Fibroblast of lung (primary cell): ENCODE measurements around the gene CD3G. TPM values are rescaled to one million over a fixed set of nuclear protein-coding genes. Genes with fewer than 3 reads are reported as not detected.

Source experiments
- DNase-seq, 2 donors: peaks; one replicate each; pipeline versions ENCODE4 v3.0.0 to v3.0.0-alpha.2; 2010; ENCODE audit warnings: low read depth in 2 of 2
- H2AFZ ChIP-seq: 2 replicates; pipeline ENCODE4 v1.5.1; 2012; ENCODE audit warnings: low read length, control low read depth, inconsistent platforms
- H3K27ac ChIP-seq: 2 replicates; pipeline ENCODE4 v1.5.1; 2011; ENCODE audit warnings: low read length, control low read depth; ENCODE audit not compliant: insufficient read depth
- H3K27me3 ChIP-seq: 2 replicates; pipeline ENCODE4 v1.5.1; 2011; ENCODE audit warnings: mild to moderate bottlenecking, low read length; ENCODE audit not compliant: control insufficient read depth, insufficient read depth
- H3K36me3 ChIP-seq: 2 replicates; pipeline ENCODE4 v1.5.1; 2011; ENCODE audit warnings: low read length; ENCODE audit not compliant: control insufficient read depth, insufficient read depth
- H3K4me1 ChIP-seq: 2 replicates; pipeline ENCODE4 v1.5.1; 2011; ENCODE audit warnings: low read length; ENCODE audit not compliant: control insufficient read depth, insufficient read depth; ENCODE audit errors: extremely low read depth
- H3K4me2 ChIP-seq: 2 replicates; pipeline ENCODE4 v1.5.1; 2011; ENCODE audit warnings: low read length, control low read depth; ENCODE audit not compliant: insufficient read depth; ENCODE audit errors: extremely low read depth
- H3K4me3 ChIP-seq, 4 experiments: fragments of 200-600 bp in 1 of 4; sonication (generic) in 1 of 4; replicated peaks in 1 of 4; 2 replicates each; pipeline ENCODE4 v1.5.1; 2011 to 2016; ENCODE audit warnings: low read length in 4 of 4, low read depth in 3 of 4, mild to moderate bottlenecking in 3 of 4, control low read depth in 2 of 4, inconsistent platforms in 1 of 4, mixed read lengths in 1 of 4; ENCODE audit not compliant: insufficient read depth in 1 of 4; ENCODE audit errors: control extremely low read depth in 1 of 4
- H3K79me2 ChIP-seq: 2 replicates; pipeline ENCODE4 v1.5.1; 2012; ENCODE audit warnings: mild to moderate bottlenecking, low read length, inconsistent platforms; ENCODE audit not compliant: control insufficient read depth, insufficient read depth
- H3K9ac ChIP-seq: 2 replicates; pipeline ENCODE4 v1.5.1; 2011; ENCODE audit warnings: mild to moderate bottlenecking, low read length, control low read depth; ENCODE audit not compliant: insufficient read depth
- H3K9me3 ChIP-seq: 2 replicates; pipeline ENCODE4 v1.5.1; 2012; ENCODE audit warnings: low read depth, low read length; ENCODE audit not compliant: control insufficient read depth, insufficient read depth
- H4K20me1 ChIP-seq: 2 replicates; pipeline ENCODE4 v1.5.1; 2011; ENCODE audit warnings: low read length; ENCODE audit not compliant: control insufficient read depth, insufficient read depth; ENCODE audit errors: extremely low read depth
- EZH2 ChIP-seq: IDR thresholded peaks from 2 replicates; pipeline ENCODE4 v1.5.1; 2012; ENCODE audit warnings: low read length, control low read depth, mild to moderate bottlenecking; ENCODE audit errors: missing control alignments
- polyA plus RNA-seq, 2 donors: library from polyadenylated mRNA; depleted of rRNA in 1 of 2; stranded (reverse) in 1 of 2; unstranded in 1 of 2; fragments of >200 nt; gene quantifications; 2 replicates each; pipeline ENCODE4 v1.2.1, GENCODE V29; 2011 to 2012; ENCODE audit warnings: missing spikeins in 1 of 2
- total RNA-seq: library from RNA; depleted of rRNA; stranded (reverse); fragments of >200 nt; gene quantifications from 2 replicates; pipeline ENCODE4 v1.2.1, GENCODE V29; 2014
- TF ChIP-seq, protein P1 (sequence below), 2 donors: IDR thresholded peaks in 1 of 2; conservative IDR thresholded peaks in 1 of 2; 1 replicate in 1 of 2; 2 replicates in 1 of 2; pipeline ENCODE4 v1.5.1; 2011 to 2012; ENCODE audit warnings: low read length in 2 of 2, control low read depth in 1 of 2, inconsistent platforms in 1 of 2, low read depth in 1 of 2, mild to moderate bottlenecking in 1 of 2

CD3G gene
- total and polyA plus RNA-seq, 2 donors (not counting 1 experiment from before 2014, with no cell fraction given) = not detected

DNA sequence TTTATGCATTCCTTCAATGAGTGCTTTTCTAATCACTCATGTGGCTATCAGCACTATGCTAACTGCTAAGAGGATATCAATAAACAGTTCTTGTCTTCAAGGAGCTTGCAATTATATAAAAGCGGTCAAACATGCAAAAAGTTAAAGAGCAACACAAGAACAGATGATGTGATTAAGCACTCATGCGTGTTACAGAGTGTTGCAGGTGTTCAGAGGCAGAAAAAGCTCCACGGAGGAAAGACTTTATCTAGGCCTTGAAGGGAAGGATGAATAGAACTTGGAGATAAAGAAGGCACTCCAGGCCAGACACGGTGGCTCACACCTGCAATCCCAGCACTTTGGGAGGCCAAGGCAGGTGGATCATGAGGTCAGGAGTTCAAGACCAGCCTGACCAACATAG lies 26.0 kb upstream of the CD3G start:
- no peaks in the 10 kb centered on the region for H3K27me3 ChIP-seq
- no peaks in the 10 kb centered on the region for H3K36me3 ChIP-seq
- H3K9me3 ChIP-seq = no peaks in the 10 kb centered on the region
- H3K4me1 ChIP-seq = no peaks in the 10 kb centered on the region
- no peaks in the 10 kb centered on the region for H3K79me2 ChIP-seq
- no peak overlapping the region for H3K27ac ChIP-seq
- no peak for DNase-seq
- no peak overlapping the region for H3K9ac ChIP-seq
- no peak overlapping the region for H3K4me3 ChIP-seq
- TF ChIP-seq, protein P1, sequence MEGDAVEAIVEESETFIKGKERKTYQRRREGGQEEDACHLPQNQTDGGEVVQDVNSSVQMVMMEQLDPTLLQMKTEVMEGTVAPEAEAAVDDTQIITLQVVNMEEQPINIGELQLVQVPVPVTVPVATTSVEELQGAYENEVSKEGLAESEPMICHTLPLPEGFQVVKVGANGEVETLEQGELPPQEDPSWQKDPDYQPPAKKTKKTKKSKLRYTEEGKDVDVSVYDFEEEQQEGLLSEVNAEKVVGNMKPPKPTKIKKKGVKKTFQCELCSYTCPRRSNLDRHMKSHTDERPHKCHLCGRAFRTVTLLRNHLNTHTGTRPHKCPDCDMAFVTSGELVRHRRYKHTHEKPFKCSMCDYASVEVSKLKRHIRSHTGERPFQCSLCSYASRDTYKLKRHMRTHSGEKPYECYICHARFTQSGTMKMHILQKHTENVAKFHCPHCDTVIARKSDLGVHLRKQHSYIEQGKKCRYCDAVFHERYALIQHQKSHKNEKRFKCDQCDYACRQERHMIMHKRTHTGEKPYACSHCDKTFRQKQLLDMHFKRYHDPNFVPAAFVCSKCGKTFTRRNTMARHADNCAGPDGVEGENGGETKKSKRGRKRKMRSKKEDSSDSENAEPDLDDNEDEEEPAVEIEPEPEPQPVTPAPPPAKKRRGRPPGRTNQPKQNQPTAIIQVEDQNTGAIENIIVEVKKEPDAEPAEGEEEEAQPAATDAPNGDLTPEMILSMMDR (conservative IDR thresholded peaks at IDR 0.05 in 1 of 2, IDR thresholded peaks at IDR 0.05 in 1 of 2; ENCODE audit: low read depth in 1 of 2, low read length in 2 of 2) = no peak
- TF ChIP-seq EZH2 = no peak
- H2AFZ ChIP-seq = no peak overlapping the region
- no peak overlapping the region for H3K4me2 ChIP-seq
- no peaks in the 10 kb centered on the region for H4K20me1 ChIP-seq

DNA sequence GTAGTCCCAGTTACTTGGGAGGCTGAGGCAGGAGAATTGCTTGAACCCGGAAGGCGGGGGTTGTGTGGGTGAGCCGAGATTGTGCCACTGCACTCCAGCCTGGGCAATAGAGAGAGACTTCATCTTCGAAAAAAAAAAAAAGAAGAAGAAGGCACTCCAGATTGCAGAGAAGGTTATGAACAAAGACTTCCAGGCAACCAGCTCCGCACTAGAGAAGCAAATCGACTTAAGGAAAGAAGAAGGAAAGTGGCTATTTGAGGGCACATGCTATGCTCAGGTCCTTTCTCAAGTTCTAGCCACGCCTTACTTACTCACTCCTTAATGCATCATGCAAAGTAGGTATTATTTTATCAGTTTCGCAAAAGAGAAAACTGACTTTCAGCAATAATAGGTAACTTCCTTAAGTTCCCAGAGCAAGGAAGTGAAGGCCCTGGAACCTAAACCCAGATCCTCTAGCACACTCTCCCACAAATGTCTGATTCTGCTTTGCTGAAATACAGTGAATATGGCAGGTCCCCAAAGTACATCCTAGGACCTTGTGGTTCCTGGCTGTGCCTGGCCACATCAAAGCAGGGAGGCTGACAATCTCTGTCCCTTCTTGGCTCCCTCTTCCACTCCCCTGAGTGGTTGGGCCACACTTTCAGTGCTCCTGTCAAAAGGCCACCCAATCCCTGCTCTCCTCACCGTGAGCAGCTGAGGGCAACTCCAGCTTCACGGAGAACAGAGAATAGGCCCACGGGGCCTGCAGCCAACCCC lies 25.4 kb upstream of the CD3G start:
- no peaks in the 10 kb centered on the region for H3K79me2 ChIP-seq
- H3K4me3 ChIP-seq = no peak overlapping the region
- H3K4me2 ChIP-seq = no peak overlapping the region
- no peaks in the 10 kb centered on the region for H3K9me3 ChIP-seq
- H2AFZ ChIP-seq = no peak overlapping the region
- DNase-seq = no peak
- H3K27me3 ChIP-seq = no peaks in the 10 kb centered on the region
- H3K36me3 ChIP-seq = no peaks in the 10 kb centered on the region
- H3K9ac ChIP-seq = no peak overlapping the region
- no peaks in the 10 kb centered on the region for H4K20me1 ChIP-seq
- H3K27ac ChIP-seq = no peak overlapping the region
- no peak for TF ChIP-seq EZH2
- TF ChIP-seq, protein P1 (conservative IDR thresholded peaks at IDR 0.05 in 1 of 2, IDR thresholded peaks at IDR 0.05 in 1 of 2; ENCODE audit: low read depth in 1 of 2, low read length in 2 of 2) = no peak
- no peaks in the 10 kb centered on the region for H3K4me1 ChIP-seq

DNA sequence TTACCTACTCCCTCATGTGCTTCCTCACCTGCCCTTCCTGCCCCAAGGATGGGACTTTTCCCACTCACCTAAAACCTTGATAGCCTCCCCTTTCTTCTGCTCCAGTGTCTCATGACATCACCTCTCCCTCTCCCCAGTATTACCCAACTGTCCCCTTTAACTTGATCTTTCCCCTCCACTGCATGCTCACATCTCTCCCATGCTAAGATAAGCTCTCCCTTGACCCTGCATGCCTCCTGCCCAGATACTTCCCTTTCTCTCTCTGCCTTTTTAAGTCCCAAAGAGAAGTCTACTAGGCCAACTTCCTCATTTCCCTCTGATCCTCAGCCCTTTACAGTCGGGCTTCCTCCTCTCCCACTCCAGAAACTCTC lies 24.8 kb upstream of the CD3G start:
- Histone ChIP-seq H3K79me2 (no peaks in the 10 kb centered on the region), H3K27ac (no peak overlapping the region), H3K27me3 (no peaks in the 10 kb centered on the region), H3K36me3 (no peaks in the 10 kb centered on the region), H3K4me1 (no peaks in the 10 kb centered on the region), H3K9ac (no peak overlapping the region), H3K4me3 (no peak overlapping the region), H2AFZ (no peak overlapping the region), H4K20me1 (no peaks in the 10 kb centered on the region), H3K9me3 (no peaks in the 10 kb centered on the region), H3K4me2 (no peak overlapping the region)
- no peak for DNase-seq
- TF ChIP-seq, protein P1 (conservative IDR thresholded peaks at IDR 0.05 in 1 of 2, IDR thresholded peaks at IDR 0.05 in 1 of 2; ENCODE audit: low read depth in 1 of 2, low read length in 2 of 2) = no peak
- no peak for TF ChIP-seq EZH2
